Panc1 (cell line): ENCODE measurements around the gene RPL19.

Source experiments
- SIN3A ChIP-seq: IDR thresholded peaks from 2 replicates; pipeline ENCODE4 v1.6.1; 2012; ENCODE audit warnings: low read depth, mild to moderate bottlenecking, low read length, moderate library complexity, borderline replicate concordance; ENCODE audit not compliant: insufficient read depth
- TF ChIP-seq, protein P1 (sequence below): fragments of 450-650 bp; IDR thresholded peaks from 2 replicates; pipeline ENCODE4 v1.5.1; 2017; ENCODE audit warnings: mild to moderate bottlenecking

DNA sequence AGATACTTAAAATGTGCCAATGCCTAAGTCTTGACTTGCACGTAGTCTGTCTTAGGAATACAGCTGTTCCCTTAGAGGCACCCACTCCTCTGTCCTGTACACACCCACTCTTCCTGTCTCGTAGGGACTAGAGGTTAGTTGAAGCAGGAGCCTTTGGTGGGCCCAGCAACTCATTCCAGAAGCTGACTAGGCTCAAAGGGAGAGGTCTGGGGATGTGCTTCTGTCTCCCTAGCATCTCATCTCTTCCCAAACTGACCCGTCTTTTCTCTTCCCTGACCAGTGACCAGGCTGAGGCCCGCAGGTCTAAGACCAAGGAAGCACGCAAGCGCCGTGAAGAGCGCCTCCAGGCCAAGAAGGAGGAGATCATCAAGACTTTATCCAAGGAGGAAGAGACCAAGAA is 4.2 kb downstream of the RPL19 start:
- TF ChIP-seq, protein P1, sequence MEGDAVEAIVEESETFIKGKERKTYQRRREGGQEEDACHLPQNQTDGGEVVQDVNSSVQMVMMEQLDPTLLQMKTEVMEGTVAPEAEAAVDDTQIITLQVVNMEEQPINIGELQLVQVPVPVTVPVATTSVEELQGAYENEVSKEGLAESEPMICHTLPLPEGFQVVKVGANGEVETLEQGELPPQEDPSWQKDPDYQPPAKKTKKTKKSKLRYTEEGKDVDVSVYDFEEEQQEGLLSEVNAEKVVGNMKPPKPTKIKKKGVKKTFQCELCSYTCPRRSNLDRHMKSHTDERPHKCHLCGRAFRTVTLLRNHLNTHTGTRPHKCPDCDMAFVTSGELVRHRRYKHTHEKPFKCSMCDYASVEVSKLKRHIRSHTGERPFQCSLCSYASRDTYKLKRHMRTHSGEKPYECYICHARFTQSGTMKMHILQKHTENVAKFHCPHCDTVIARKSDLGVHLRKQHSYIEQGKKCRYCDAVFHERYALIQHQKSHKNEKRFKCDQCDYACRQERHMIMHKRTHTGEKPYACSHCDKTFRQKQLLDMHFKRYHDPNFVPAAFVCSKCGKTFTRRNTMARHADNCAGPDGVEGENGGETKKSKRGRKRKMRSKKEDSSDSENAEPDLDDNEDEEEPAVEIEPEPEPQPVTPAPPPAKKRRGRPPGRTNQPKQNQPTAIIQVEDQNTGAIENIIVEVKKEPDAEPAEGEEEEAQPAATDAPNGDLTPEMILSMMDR: no peak
- TF ChIP-seq SIN3A: no peak
